ENCODE results near the gene MICB.

- no peak for TF ChIP-seq CTCF (IDR thresholded peaks at IDR 0.05; ENCODE audit: low read depth, low read length, poor library complexity, severe bottlenecking)
- no peak for TF ChIP-seq EZH2phosphoT487 (IDR thresholded peaks at IDR 0.05; ENCODE audit: borderline replicate concordance, low read length)
Observed at GRCh38 chr6:31473780-31474761, 23.9 kb upstream of the MICB start.

Measured in DOHH2 (cell line).